NCI-H128 (cell line): ENCODE data around the gene MAML1.
"Not testable (repeated sequence)": the region's sequence is repeated elsewhere in the genome, so short reads cannot be mapped to it uniquely, and the experiment has no call there.

Experiments
- DNase-seq: peaks from one replicate; lab custom pipeline; 2025; ENCODE audit not compliant: unreplicated experiment; lab: John Stamatoyannopoulos, UW

The MAML1 gene

DNA sequence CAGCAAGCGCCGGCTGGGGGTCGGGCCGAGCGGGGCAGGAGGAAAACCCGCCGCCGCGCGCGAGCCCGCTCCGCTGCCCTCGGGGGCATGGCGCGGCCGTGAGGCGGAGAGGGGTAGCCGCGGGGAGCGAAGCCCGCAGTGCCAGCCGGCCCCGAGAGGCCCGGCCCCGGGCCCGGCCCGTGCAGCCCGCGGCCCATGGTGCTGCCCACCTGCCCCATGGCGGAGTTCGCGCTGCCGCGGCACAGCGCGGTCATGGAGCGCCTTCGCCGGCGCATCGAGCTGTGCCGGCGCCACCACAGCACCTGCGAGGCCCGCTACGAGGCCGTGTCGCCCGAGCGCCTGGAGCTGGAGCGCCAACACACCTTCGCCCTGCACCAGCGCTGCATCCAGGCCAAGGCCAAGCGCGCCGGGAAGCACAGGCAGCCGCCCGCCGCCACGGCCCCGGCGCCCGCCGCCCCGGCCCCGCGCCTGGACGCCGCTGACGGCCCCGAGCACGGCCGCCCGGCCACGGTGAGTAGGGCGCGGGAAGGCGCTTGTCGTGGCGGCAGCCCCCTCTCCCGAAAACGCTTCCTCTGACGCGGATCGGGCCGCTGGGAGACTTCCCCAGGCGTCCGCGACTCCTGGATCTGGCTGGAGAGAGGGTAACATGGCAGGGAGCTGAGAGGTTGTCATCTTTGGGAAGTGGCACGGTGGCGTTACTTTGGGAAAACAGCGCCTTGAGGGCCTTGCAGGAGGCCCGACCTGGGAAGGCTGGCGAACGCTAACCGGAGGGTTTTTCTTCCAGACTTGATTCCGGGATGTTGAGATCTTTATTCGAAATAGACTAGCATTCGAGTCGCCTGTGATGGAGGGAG, 523 bp downstream of the MAML1 start:
- no peak for DNase-seq

DNA sequence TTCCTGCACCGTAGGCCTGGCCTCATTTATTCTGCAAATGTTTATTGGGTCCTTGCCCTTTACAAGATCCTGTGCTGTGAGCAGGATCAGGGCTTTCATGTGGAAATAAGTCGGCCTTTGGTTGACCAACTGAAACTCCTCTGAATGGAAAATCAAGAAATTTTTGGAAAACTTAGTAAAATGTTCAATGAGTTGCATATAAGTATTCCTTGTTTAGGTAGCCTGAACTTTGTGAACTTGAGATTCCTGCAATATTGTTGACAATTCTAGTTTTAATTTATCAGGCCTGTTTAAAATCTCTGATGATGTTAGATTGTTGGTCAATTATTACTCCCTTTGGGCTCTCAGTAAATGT, 1.1 kb downstream of the MAML1 start:
- no peak for DNase-seq

DNA sequence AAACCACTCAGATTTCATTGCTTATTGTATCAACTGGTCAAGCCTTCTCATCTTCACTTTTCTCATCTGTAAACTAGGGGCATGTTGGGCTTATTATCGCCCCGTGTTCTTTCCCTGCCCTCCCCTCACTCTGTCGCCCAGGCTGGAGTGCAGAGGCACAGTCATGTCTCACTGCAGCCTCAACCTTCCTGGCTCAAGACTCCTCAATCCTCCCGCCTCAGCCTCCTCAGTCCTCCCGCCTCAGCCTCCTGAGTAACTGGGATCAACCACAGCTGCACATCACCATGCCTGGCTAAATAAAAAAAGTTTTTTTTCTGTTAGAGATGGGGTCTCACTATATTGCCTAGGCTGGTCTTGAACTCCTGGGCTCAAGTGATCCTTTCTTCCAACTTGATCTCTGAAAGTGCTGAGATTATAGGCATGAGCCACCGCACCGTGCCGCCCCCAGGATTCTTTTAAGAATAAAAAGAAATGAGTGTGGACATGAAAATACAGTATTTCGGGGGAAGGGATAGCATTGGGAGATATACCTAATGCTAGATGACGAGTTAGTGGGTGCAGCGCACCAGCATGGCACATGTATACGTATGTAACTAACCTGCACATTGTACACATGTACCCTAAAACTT, 2.0 kb downstream of the MAML1 start:
- no peak for DNase-seq

DNA sequence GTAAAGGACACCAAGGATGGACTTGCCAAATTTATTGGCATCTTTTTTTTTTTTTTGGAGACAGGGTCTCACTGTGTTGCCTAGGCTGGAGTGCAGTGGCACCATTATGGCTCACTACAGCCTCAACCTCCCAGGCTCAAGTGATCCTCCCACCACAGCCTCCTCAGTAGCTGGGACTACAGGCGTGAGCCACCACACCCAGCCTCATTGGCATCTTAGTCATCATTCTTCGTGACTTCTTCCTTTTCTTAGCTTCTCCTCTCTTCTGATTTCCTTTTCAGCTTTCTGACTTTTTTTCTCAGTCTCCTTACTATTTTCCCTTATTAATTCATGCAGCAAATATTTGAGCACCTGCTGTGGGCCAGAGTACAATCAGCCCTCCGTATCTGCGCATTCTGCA, 6.1 kb downstream of the MAML1 start:
- no peak for DNase-seq

DNA sequence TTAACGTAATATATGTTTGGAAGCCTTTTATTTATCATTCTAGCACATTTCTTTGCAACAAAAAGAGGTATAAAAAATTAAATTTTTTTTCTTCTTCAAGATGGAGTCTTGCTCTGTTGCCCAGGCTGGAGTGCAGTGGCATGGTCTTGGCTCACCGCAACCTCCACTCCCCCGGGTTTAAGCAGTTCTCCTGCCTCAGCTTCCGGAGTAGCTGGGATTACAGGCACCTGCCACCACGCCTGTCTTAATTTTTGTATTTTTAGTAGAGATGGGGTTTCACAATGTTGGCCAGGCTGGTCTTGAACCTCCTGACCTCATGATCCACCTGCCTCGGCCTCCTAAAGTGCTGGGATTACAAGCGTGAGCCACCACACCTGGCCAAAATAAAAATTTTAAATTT, 11.5 kb downstream of the MAML1 start:
- DNase-seq = not testable (repeated sequence)

DNA sequence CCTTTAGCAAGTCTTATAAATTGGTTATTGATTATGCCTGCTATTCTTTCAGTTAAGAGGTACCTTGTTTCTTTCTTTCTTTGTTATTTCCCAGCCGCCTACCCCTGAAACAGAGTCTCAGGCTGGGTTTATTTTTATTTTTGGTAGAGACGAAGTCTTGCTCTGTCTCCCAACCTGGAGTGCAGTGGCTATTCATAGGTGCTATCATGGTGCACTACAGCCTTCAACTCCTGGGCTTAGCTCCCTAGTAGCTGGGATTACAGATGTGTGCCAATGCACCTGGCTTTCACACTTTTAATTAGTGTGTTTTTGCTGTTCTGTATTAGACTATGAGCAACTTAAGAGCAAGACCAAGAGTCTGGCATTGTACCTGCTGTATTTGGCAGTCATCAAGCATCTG, 14.2 kb downstream of the MAML1 start:
- no peak for DNase-seq

DNA sequence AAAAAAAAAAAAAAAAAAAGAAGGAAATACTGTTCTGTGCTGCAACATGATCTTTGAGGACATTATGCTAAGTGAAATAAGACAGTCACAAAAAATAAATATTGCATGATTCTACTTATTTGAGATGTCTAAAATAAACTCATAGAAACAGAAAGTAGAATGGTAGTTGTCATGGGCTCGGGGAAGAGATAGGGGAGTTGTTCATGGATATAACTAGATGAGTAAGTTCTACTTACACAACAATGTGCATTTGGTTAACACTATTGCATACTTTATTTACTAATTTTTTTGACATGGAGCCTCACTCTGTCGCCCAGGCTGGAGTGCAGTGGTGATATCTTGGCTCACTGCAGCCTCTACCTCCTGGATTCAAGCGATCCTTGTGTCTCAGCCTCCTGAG, 15.2 kb downstream of the MAML1 start:
- no peak for DNase-seq

DNA sequence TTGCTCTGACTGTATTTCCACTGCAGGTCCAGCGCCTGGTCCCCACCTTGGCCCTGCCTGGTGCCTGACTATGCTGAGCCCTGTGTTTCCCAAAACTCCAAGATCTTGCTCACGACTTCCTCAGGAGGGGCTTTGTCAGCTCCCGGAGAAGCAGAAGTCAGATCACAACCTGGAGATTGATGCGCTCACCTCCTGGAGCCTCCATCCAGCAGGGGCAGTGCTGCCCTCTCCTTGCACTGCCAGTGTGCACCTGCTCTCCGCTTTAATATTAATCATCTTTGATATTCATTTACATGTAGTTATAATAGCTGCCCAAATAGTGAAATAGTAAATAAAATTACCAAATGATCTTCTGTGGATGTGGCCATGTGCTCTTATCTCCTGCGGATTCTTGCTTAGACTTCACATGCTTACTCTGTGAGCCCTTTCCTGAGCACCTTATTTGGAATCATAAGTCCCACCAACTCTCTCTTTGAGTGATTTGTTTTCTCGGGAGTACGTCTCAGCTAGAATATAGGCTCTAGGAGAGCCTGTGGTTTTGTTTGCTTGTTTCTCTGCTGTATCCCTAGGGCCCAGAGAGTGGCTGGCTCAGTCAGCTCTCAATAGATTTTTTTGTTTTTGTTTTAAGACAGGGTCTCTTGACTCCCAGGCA, 17.4 kb downstream of the MAML1 start:
- no peak for DNase-seq

DNA sequence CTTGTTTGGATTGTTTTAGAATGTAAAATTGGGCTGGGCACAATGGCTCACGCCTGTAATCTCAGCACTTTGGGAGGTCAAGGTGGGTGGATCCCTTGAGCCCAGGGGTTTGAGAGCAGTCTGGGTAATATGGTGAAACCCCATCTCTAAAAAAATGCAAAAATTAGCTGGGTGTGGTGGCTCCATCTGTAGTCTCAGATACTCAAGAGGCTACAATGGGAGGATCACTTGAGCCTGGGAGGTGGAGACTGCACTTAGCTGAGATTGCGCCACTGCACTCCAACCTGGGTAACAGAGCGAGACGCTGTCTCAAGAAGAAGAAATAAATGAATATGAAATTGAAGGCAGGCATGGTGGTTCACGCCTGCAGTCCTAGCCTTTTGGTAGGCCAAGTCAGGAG, 21.3 kb downstream of the MAML1 start:
- DNase-seq = no peak

DNA sequence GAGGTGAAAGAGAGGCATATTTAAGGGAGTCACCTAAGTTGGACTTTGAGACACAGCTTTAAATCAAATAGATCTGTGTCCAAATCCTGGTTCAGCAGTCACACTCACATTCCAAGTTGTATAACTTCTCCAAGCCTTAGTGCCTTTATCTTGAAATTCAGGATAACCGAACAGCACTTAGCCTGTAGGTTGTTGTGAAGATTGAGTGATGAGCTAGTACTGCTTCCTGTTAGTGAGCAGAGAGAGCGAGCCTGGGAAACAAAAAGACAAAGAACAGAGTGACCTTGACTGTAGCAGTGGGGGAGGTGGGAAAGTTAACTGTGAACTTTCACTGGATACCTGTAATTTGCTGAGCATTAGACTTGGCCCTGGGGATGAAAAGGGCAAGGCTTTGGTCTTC, 22.4 kb downstream of the MAML1 start:
- no peak for DNase-seq

DNA sequence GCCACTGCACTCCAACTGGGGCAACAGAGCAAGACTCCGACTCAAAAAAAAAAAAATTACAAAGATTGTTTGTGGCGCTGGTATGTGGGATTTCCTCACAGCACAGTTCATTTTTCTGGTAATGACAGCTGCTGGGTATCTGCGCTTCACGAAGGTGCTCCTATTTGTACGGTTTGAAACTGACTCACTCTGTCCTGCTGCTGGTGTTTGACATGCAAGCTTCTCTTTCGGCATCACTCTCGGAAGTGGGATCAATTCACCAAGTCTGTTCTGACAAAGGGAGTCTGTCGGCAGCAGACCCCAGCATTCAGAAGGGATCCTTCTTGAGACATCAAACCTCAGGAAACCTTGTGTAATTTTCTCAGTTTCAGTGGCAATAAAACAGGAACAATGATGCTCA, 26.3 kb downstream of the MAML1 start:
- DNase-seq = no peak

DNA sequence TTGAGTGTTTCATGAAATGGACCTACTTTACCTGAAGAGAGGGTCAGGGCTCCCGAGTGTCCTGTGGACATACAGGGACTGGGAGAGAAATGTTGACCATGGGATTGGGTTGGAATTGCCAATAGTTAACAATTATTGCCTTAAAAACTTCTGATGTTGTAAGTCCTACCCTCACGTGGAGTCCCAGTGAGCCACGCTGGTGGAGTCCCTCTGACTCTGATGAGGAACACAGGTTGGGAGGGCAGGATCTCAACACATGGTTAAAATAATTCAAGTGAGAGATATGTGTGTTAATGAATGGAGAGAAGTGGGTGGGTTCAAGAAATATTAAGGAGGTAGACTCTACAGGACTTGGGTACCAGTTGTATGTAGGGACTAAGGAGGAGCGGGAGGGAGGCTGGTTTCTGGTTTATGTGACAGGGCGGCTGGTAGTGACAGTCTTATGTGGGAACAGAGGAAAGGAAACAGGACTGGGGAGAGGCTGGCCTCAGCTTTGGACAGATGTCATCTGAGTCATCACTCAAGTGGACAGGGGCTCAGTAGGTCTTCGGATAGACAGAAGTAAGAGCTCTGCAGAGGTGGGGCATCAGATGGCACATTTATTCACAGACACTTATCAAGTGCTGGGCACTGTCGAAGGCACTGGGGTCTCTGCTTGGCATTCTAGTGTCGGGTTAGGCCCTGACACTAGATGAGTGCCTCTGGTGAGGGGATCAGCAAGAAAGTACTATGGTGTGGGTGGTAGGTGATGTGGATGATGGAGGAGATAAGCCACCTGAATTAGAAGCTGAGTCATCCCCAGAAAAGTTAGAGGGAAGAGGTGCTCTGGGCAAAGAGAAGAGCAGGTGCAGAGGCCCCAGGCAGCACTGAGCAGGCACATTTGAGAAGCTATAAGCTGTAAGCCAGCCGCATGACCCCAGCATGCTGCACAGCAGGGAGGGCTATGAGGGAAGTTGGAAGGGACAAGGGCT, 27.2 kb downstream of the MAML1 start:
- DNase-seq = no peak

DNA sequence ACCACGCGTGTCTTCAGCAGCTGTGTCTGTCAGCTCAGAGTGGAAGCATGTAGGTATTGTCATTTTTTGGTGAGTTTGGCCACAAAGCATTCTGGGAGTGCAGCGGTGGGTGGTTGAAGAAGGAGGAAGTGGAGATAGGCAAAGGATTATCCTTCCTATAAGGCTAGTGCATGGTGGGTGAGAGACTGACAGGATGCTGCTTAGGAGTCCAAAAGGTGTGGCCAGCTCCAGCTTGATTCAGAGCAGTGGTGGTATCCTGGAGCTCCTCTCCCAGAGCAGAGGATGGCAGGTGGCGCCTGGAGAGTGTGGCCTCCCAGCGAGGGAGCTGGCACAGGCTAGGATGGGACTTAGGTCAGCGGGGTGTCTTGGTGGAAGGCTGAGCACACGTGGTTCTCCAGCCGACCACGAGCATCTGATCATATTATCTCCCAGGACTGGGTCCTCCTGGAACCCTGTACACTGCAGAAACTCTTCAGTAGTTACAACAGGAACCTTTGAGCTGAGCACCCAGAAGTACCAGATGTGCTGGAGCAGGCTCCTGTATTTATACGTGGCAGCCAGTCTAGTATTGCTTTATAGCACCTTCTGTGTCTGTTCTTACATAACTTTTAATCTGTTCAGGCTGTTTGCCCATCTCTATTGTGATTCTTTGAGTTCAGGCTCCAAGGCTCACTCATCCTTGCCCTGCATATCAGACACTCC, 29.6 kb downstream of the MAML1 start:
- no peak for DNase-seq

DNA sequence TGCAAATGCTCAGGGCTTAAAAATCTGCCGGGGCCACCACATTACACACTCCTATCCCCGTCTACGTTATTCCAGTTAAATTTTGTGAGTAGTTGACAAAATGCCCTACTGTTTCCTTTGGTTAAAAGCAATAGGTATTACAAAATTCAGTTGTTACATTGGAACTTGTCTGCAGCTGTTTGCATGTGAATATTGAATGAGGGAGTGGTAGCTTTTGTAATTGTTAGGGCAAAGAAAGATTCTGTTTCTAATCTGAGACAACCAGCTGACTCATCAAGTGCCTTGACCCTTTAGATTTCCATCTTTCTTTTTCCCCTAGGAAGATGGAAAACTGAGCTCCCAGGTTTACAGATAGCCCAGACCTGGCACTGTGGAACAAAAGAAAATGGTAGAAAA, 30.2 kb downstream of the MAML1 start:
- DNase-seq = no peak

DNA sequence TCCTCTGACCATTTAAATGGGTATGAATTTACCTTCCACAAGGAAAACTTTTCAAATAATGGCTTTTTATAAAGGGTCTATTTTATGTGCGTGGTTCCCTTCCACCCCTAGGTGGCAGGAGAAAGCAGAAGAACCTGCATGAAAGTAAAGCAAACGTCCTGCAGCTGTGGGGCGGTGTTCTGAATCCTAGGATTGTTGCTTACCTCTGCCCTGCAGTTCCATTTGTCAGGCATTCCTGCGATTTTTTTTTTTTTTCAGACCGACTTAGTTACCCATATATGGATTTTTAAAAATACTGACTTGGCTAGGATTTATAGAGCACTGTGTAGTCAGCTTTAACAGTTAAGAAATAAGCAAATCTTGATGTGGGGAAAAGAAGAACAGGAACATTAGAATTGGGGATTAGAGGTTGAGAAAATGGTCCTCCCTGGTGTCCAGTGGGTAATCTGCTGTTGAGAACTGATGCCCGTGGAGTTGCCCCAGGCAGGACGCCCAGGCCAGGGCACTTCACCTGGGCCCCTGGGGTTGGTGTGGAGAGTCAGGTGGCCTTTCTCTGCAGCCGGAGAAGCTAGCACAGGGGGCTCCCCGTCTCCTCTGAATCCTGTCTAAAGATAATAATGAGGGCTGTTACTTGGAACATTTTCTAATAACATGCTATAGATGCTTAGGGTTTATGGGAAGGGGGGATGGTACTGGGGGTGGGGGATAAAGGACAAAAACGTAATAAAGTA, 30.8 kb downstream of the MAML1 start:
- DNase-seq = no peak

DNA sequence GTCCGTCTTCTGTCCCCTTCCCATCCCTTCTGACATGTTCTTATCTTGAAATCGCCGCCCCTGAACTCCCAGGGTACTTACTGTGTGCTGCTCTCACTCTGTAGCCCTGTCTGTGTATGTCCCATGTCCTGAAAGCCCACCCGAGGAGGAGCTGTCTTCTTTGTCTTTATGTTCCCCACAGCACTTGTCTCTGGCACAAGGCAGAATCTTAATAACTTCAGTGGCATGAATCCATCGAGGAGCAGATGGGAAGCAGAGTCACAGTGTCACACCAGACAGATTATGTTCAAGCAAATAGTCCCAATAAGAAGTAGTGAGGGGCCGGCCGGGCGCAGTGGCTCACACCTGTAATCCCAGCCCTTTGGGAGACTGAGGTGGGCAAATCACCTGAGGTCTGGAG, 31.4 kb downstream of the MAML1 start:
- DNase-seq = no peak

DNA sequence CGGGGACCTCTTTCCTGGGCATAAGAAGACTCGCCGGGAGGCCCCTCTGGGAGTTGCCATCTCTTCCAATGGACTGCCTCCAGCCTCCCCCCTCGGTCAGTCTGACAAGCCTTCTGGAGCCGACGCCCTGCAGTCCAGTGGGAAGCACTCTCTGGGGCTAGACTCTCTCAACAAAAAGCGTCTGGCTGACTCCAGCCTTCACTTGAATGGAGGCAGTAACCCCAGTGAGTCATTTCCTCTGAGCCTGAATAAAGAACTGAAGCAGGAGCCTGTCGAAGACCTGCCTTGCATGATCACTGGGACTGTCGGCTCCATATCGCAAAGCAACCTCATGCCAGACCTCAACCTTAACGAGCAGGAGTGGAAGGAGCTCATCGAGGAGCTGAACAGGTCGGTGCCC, 32.8 kb downstream of the MAML1 start:
- DNase-seq = no peak

DNA sequence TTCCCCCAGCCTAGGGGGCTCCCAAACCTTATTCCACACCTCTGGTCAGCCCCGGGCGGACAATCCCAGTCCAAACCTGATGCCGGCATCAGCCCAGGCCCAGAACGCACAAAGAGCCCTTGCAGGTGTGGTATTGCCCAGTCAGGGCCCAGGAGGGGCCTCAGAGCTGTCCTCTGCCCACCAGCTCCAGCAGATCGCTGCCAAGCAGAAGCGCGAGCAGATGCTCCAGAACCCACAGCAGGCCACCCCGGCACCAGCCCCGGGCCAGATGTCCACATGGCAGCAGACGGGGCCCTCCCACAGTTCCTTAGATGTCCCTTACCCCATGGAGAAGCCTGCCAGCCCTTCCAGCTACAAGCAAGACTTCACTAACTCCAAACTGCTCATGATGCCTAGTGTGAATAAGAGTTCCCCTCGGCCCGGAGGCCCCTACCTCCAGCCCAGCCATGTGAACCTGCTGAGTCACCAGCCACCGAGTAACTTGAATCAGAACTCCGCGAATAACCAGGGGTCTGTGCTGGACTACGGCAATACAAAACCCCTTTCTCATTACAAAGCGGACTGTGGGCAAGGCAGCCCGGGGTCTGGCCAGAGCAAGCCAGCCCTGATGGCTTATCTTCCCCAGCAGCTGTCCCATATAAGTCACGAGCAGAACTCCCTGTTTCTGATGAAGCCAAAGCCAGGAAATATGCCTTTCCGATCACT, 33.6 kb downstream of the MAML1 start:
- no peak for DNase-seq

DNA sequence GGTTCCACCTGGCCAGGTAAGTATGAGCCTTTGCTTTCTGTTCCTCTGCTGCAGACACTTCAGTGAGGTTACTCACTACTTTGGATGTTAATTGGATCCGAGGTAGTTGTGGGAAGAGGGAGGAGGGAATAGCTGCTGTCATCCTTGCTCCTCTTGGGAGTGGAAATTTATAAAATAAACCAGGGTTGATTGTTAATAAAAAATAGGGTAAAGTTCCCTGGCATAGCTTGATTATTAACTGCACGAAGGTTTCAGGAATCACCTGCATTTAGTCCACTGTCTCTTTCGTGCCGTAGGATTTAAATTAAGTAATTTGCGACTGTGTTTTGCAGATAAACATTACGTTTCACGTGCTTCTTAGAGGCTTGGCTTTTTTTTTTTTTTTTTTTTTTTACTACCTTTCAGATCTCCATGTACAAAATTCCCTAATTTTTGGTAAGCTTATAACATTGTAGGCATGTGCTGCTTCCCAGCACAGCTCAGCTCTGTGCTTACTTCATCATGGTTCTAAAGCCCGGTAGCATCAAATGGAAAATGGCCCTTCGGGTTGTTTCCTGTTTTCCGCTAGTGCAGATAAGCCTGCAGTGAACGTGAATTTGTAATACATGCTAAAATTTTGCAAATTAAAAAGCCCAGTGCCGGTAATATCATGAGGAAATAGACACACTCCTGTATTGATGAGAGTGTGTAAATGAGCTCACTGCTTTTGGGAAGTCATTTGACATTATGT, 34.3 kb downstream of the MAML1 start:
- DNase-seq = no peak
